B cell (primary cell): ENCODE measurements around the gene KRTAP5-7. TPM values are rescaled to one million over a fixed set of nuclear protein-coding genes. Genes with fewer than 3 reads are reported as not detected.

ENCODE experiments used
- ATAC-seq: fragments of 200-7000 bp; cut with Tn5 transposase; one replicate; pipeline ENCODE4 v1.10.0; 2021; ENCODE audit warnings: low read depth, mild to moderate bottlenecking, moderate number of reproducible peaks, moderate library complexity
- CTCF ChIA-PET: fragments of 350-600 bp; sonication (Branson Sonifier 250); formaldehyde crosslinking; loops from one replicate; lab custom pipeline; 2021; ENCODE audit warnings: antibody characterized with exemption, inconsistent platforms; lab: Charles Lee
- POLR2A ChIA-PET: fragments of 350-600 bp; sonication (Branson Sonifier 250); formaldehyde crosslinking; loops from one replicate; lab custom pipeline; 2021; ENCODE audit warnings: antibody characterized with exemption; lab: Charles Lee
- DNase-seq: peaks from one replicate; pipeline ENCODE4 v3.0.0; 2013
- H2AFZ ChIP-seq: 2 replicates; pipeline ENCODE4 v1.6.1; 2012; ENCODE audit warnings: mild to moderate bottlenecking, low read depth, low read length; ENCODE audit not compliant: insufficient read depth, poor library complexity, severe bottlenecking
- H3K27ac ChIP-seq, 2 donors: 1 replicate in 1 of 2; 2 replicates in 1 of 2; pipeline ENCODE4 v1.5.1; 2012 to 2013; ENCODE audit warnings: low read length in 2 of 2, mild to moderate bottlenecking in 2 of 2, moderate library complexity in 1 of 2
- H3K27me3 ChIP-seq, 4 experiments: fragments of 200-600 bp in 1 of 4; sonication (generic) in 1 of 4; replicated peaks in 1 of 4; 1 replicate in 2 of 4; 2 replicates in 2 of 4; pipeline versions ENCODE4 v1.6.1 to v1.7.0; 2013 to 2016; ENCODE audit warnings: low read length in 3 of 4, mild to moderate bottlenecking in 2 of 4, mixed read lengths in 1 of 4, moderate library complexity in 1 of 4; ENCODE audit not compliant: insufficient read depth in 4 of 4, control insufficient read depth in 3 of 4; ENCODE audit errors: control extremely low read depth in 1 of 4
- H3K36me3 ChIP-seq, 2 experiments: replicated peaks in 1 of 2; 1 replicate in 1 of 2; 2 replicates in 1 of 2; pipeline versions ENCODE4 v1.6.1 to v1.7.1; 2013; ENCODE audit warnings: low read length in 1 of 2; ENCODE audit not compliant: insufficient read depth in 2 of 2, control insufficient read depth in 1 of 2; ENCODE audit errors: control extremely low read depth in 1 of 2, extremely low read depth in 1 of 2
- H3K4me1 ChIP-seq, 2 donors: fragments of 200-600 bp in 1 of 2; sonication (generic) in 1 of 2; 1 replicate in 1 of 2; 2 replicates in 1 of 2; pipeline versions ENCODE4 v1.5.1 to v1.6.1; 2013 to 2017; ENCODE audit warnings: low read length in 2 of 2; ENCODE audit not compliant: control insufficient read depth in 2 of 2, insufficient read depth in 2 of 2
- H3K4me2 ChIP-seq: replicated peaks from 2 replicates; pipeline ENCODE3; 2012; ENCODE audit warnings: mild to moderate bottlenecking, low read depth, low read length; ENCODE audit not compliant: poor library complexity, severe bottlenecking
- H3K4me3 ChIP-seq, 5 experiments: fragments of 200-600 bp in 1 of 5; sonication (generic) in 1 of 5; 1 replicate in 3 of 5; 2 replicates in 2 of 5; pipeline versions ENCODE4 v1.5.1 to v1.7.0; 2011 to 2016; ENCODE audit warnings: low read length in 4 of 5, mild to moderate bottlenecking in 4 of 5, low read depth in 2 of 5, control low read depth in 1 of 5, moderate library complexity in 1 of 5; ENCODE audit not compliant: insufficient read depth in 1 of 5; ENCODE audit errors: control extremely low read depth in 1 of 5, extremely low read depth in 1 of 5
- H3K79me2 ChIP-seq: fragments of 200-600 bp; sonication (generic); one replicate; pipeline ENCODE4 v1.6.0; 2016; ENCODE audit warnings: low read length; ENCODE audit not compliant: control insufficient read depth, insufficient read depth
- H3K9ac ChIP-seq: fragments of 200-600 bp; sonication (generic); 2 replicates; pipeline ENCODE4 v1.6.1; 2017; ENCODE audit warnings: mild to moderate bottlenecking, low read length, moderate library complexity
- H3K9me3 ChIP-seq, 3 donors: one replicate each; pipeline versions ENCODE4 v1.6.1 to v1.7.1; 2013; ENCODE audit warnings: low read length in 2 of 3; ENCODE audit not compliant: control insufficient read depth in 2 of 3, insufficient read depth in 1 of 3; ENCODE audit errors: control extremely low read depth in 1 of 3
- H4K20me1 ChIP-seq: 2 replicates; pipeline ENCODE4 v1.6.0; 2012; ENCODE audit warnings: mild to moderate bottlenecking, low read length; ENCODE audit not compliant: insufficient read depth, control insufficient read depth, poor library complexity, severe bottlenecking
- H3K27ac Mint-ChIP-seq: one replicate; pipeline ENCODE4 v1.8.0; 2021; ENCODE audit warnings: mixed read lengths
- H3K27me3 Mint-ChIP-seq: one replicate; pipeline ENCODE4 v1.8.0; 2021; ENCODE audit warnings: mixed read lengths
- H3K4me1 Mint-ChIP-seq: one replicate; pipeline ENCODE4 v1.8.0; 2021; ENCODE audit warnings: mixed read lengths
- H3K4me3 Mint-ChIP-seq: one replicate; pipeline ENCODE4 v1.8.0; 2021; ENCODE audit warnings: mixed read lengths
- H3K9me3 Mint-ChIP-seq: one replicate; pipeline ENCODE4 v1.8.0; 2022; ENCODE audit warnings: mixed read lengths; ENCODE audit not compliant: insufficient read depth
- CTCF ChIP-seq: fragments of 200-600 bp; IDR thresholded peaks from one replicate; pipeline ENCODE4 v1.8.0; 2022; ENCODE audit warnings: antibody characterized with exemption, mild to moderate bottlenecking
- EZH2 ChIP-seq: IDR thresholded peaks from 2 replicates; pipeline ENCODE4 v1.6.1; 2012; ENCODE audit warnings: borderline replicate concordance, low read depth, mild to moderate bottlenecking, moderate library complexity, low read length; ENCODE audit not compliant: insufficient read depth, poor library complexity, severe bottlenecking
- WGBS: methylation state at CpG from one replicate; pipeline ENCODE4 v1.1.5; 2013; ENCODE audit warnings: missing lambda C conversion rate; ENCODE audit not compliant: insufficient coverage; 5-methylcytosine and 5-hydroxymethylcytosine counted together
- intact Hi-C: fragments of 100-400 bp; cut with micrococcal nuclease; formaldehyde crosslinking; loops from one replicate; pipeline ENCODE4 v1.10.0; 2022
- polyA plus RNA-seq: library from polyadenylated mRNA; depleted of rRNA; stranded (reverse); fragments of >200 nt; gene quantifications from 2 replicates; pipeline ENCODE4 v1.2.3, GENCODE V29; 2012
- total RNA-seq, 2 donors: library from RNA; stranded (reverse); fragments of 120-200 nt in 1 of 2; gene quantifications; 1 replicate in 1 of 2; 2 replicates in 1 of 2; pipeline versions ENCODE4 v1.2.3 to v1.2.4, GENCODE V29; 2013 to 2022

The KRTAP5-7 gene
- total and polyA plus RNA-seq, 2 donors (not counting 1 experiment from before 2014, with no cell fraction given) = 0.10 to 0.59 TPM

DNA sequence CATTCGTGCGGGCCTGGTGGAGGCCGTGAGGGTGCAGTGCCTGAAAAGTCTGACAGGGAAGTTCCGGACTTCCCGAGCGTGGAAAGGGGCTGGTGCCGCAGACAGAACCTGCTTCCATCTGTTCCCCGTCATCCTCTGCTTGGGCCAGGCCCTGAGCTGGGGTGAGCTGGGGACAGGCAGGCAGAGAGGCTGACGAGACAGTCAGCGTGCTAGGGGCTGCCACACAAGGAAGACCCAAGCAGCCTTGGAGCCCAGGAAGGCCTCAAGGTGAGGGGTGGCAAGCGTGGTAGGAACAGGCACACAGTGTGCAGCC is 48.6 kb upstream of the KRTAP5-7 start:
- no peaks in the 10 kb centered on the region for H3K9me3 Mint-ChIP-seq
- Histone ChIP-seq H3K79me2 (no peaks in the 10 kb centered on the region), H3K4me2 (no peak overlapping the region), H3K27ac (no peak overlapping the region), H3K9ac (no peak overlapping the region), H2AFZ (no peak overlapping the region), H3K4me1 (no peaks in the 10 kb centered on the region), H4K20me1 (no peaks in the 10 kb centered on the region), H3K36me3 (peaks cover 1 to 83% of the 10 kb centered on the region in 2 experiments), H3K27me3 (no peaks in the 10 kb centered on the region), H3K4me3 (no peak overlapping the region), H3K9me3 (peaks cover 0 to 2% (median 0%) of the 10 kb centered on the region in 3 donors)
- 98% methylated on average over 11 of the region's 11 CpGs for WGBS
- DNase-seq (no peak), ATAC-seq (no peak)
- H3K4me3 Mint-ChIP-seq = no peak overlapping the region
- intact Hi-C loops = no loop called here
- TF ChIP-seq EZH2 (no peak), CTCF (no peak)
- no peaks in the 10 kb centered on the region for H3K27me3 Mint-ChIP-seq
- POLR2A ChIA-PET = no interaction called here
- no peak overlapping the region for H3K27ac Mint-ChIP-seq
- no peaks in the 10 kb centered on the region for H3K4me1 Mint-ChIP-seq
- CTCF ChIA-PET = no interaction called here

DNA sequence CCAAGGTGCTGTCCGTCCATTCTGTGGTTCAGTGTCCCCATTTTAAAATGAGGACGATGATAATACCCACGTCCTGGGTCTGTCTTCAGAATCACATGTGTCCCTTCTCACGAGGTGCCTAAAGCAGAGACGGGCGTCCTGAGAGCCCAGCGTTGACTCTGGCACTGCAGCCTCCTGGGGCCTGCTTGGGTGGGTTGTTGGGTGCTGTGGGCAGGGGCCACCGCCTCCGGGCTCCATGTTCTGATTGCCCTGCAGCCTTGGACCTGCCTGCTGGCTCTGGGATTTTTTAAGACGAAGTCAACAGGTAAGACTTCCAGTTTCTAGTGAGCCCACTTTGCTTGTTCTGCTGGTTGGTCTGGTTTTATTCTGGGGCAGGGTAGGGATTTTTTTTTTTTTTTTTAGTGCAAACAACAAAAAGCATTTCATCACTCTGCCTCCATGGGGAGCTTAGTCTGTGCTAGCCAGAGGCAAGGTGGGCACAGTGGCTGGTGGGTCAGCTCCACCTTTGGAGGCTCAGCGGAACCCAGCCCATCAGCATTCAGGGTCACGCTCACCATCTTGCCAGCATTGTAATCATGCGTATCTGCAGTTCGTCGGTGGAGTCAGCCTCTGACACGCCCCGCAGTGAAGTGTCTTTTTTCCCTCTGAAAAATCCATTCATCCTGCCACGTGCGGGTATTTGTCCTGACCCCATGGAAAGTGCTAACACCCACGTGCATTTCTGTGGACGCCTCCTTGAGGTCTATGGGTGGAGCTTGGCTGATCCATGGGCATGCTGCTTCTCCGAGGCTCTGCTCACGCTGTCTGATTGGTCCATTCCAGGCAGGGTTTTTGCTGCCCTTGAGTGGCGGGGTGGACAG is 45.7 kb upstream of the KRTAP5-7 start:
- H3K27ac Mint-ChIP-seq = no peak overlapping the region
- peaks cover 1 to 86% of the 10 kb centered on the region in 2 experiments for H3K36me3 ChIP-seq
- no peaks in the 10 kb centered on the region for H3K79me2 ChIP-seq
- no peak overlapping the region for H3K9ac ChIP-seq
- DNase-seq = no peak
- H3K27me3 Mint-ChIP-seq = no peaks in the 10 kb centered on the region
- ATAC-seq = no peak
- H3K4me3 ChIP-seq = no peak overlapping the region
- H3K27me3 ChIP-seq = no peaks in the 10 kb centered on the region
- intact Hi-C loops = no loop called here
- H2AFZ ChIP-seq = no peak overlapping the region
- CTCF ChIA-PET = no interaction called here
- H3K4me1 Mint-ChIP-seq = no peaks in the 10 kb centered on the region
- H3K4me1 ChIP-seq = no peaks in the 10 kb centered on the region
- H3K4me2 ChIP-seq = no peak overlapping the region
- no peak overlapping the region for H3K4me3 Mint-ChIP-seq
- TF ChIP-seq EZH2 (no peak), CTCF (no peak)
- no peaks in the 10 kb centered on the region for H3K9me3 ChIP-seq
- 97% methylated on average over 23 of the region's 24 CpGs for WGBS
- H3K9me3 Mint-ChIP-seq = no peaks in the 10 kb centered on the region
- no peaks in the 10 kb centered on the region for H4K20me1 ChIP-seq
- POLR2A ChIA-PET = no interaction called here
- H3K27ac ChIP-seq = no peak overlapping the region
